Endothelial cell (in vitro differentiated cells): Measurements from ENCODE around the gene FZD4. TPM values are rescaled to one million over a fixed set of nuclear protein-coding genes. Genes with fewer than 3 reads are reported as not detected.
A peak's percentile ranks its signal among the peaks of the same experiment; 100 is the strongest.
"Not testable (repeated sequence)": the region's sequence is repeated elsewhere in the genome, so short reads cannot be mapped to it uniquely, and the experiment has no call there.

Source experiments
- DNase-seq: peaks from one replicate; pipeline ENCODE4 v3.0.0; 2021; ENCODE audit warnings: low spot score
- H3K27ac Mint-ChIP-seq: one replicate; pipeline ENCODE4 v1.8.0; 2021; ENCODE audit warnings: mixed read lengths, inconsistent platforms; ENCODE audit not compliant: unreplicated experiment
- H3K27me3 Mint-ChIP-seq: one replicate; pipeline ENCODE4 v1.8.0; 2021; ENCODE audit warnings: mild to moderate bottlenecking, moderate library complexity, mixed read lengths, inconsistent platforms; ENCODE audit not compliant: unreplicated experiment
- H3K36me3 Mint-ChIP-seq: one replicate; pipeline ENCODE4 v1.8.0; 2021; ENCODE audit warnings: mild to moderate bottlenecking, low read depth, mixed read lengths, inconsistent platforms; ENCODE audit not compliant: unreplicated experiment
- H3K4me1 Mint-ChIP-seq: one replicate; pipeline ENCODE4 v1.8.0; 2021; ENCODE audit warnings: mild to moderate bottlenecking, mixed read lengths, inconsistent platforms; ENCODE audit not compliant: unreplicated experiment
- H3K4me3 Mint-ChIP-seq: one replicate; pipeline ENCODE4 v1.8.0; 2021; ENCODE audit warnings: mild to moderate bottlenecking, mixed read lengths, inconsistent platforms; ENCODE audit not compliant: unreplicated experiment
- H3K9me3 Mint-ChIP-seq: one replicate; pipeline ENCODE4 v1.8.0; 2021; ENCODE audit warnings: mixed read lengths, inconsistent platforms; ENCODE audit not compliant: unreplicated experiment
- CTCF ChIP-seq: fragments of 200-600 bp; sonication (generic); IDR thresholded peaks from one replicate; pipeline ENCODE4 v1.5.0; 2021; ENCODE audit warnings: antibody characterized with exemption; ENCODE audit not compliant: unreplicated experiment
- total RNA-seq: library from RNA; stranded (reverse); fragmentation: NEBNext Ultra II Directional; extraction: Animal tissue kit (Norgen Biotek cat#: 25700); gene quantifications from one replicate; pipeline ENCODE4 v1.2.1, GENCODE V29; 2021; ENCODE audit not compliant: unreplicated experiment

The FZD4 gene
- total RNA-seq, 1 donor from 2014 or later, result 71.5 TPM

GRCh38 chr11:86977441-86978050, 22.4 kb upstream of the FZD4 start:
- H3K36me3 Mint-ChIP-seq, result peaks cover 6% of the 10 kb centered on the region
- H3K4me1 Mint-ChIP-seq, result peaks cover 31% of the 10 kb centered on the region
- H3K27ac Mint-ChIP-seq, result no peak overlapping the region
- H3K9me3 Mint-ChIP-seq, result peaks cover 5% of the 10 kb centered on the region
- no peak overlapping the region for H3K4me3 Mint-ChIP-seq
- DNase-seq, result no peak
- no peaks in the 10 kb centered on the region for H3K27me3 Mint-ChIP-seq
- TF ChIP-seq CTCF, result no peak

- no peak overlapping the region for H3K4me3 Mint-ChIP-seq
Observed at GRCh38 chr11:86972734-86973133, 17.5 kb upstream of the FZD4 start.

GRCh38 chr11:86969258-86969657, 14.1 kb upstream of the FZD4 start:
- peaks cover 27% of the 10 kb centered on the region for H3K4me1 Mint-ChIP-seq
- peaks cover 9% of the 10 kb centered on the region for H3K36me3 Mint-ChIP-seq
- no peak for TF ChIP-seq CTCF
- peaks cover 9% of the 10 kb centered on the region for H3K9me3 Mint-ChIP-seq
- no peak overlapping the region for H3K4me3 Mint-ChIP-seq
- peaks cover 7% of the 10 kb centered on the region for H3K27me3 Mint-ChIP-seq
- no peak for DNase-seq
- peak overlapping the region; percentile 71 for H3K27ac Mint-ChIP-seq

More at GRCh38 chr11:86972734-86973133, 17.5 kb upstream of the FZD4 start:
- Mint-ChIP-seq H3K9me3 (peaks cover 5% of the 10 kb centered on the region), H3K27me3 (no peaks in the 10 kb centered on the region), H3K4me1 (peaks cover 18% of the 10 kb centered on the region), H3K36me3 (peaks cover 9% of the 10 kb centered on the region), H3K27ac (no peak overlapping the region)
- TF ChIP-seq CTCF, result no peak
- DNase-seq, result no peak

- H3K27ac Mint-ChIP-seq, DNase-seq, H3K9me3 Mint-ChIP-seq, H3K27me3 Mint-ChIP-seq, H3K36me3 Mint-ChIP-seq, H3K4me3 Mint-ChIP-seq: not testable (repeated sequence)
- H3K4me1 Mint-ChIP-seq, result peaks cover 34% of the 10 kb centered on the region
Observed at GRCh38 chr11:86967601-86968000, 12.4 kb upstream of the FZD4 start.

- peaks cover 15% of the 10 kb centered on the region for H3K36me3 Mint-ChIP-seq
- no peak overlapping the region for H3K27ac Mint-ChIP-seq
- H3K4me1 Mint-ChIP-seq, result peaks cover 37% of the 10 kb centered on the region
- TF ChIP-seq CTCF, result no peak
- no peak overlapping the region for H3K4me3 Mint-ChIP-seq
- H3K9me3 Mint-ChIP-seq, result no peaks in the 10 kb centered on the region
- DNase-seq, result no peak
- peaks cover 11% of the 10 kb centered on the region for H3K27me3 Mint-ChIP-seq
Observed at GRCh38 chr11:86957976-86958646, 2.9 kb upstream of the FZD4 start.
